ENCODE results near the gene MYPN.

MYPN gene

DNA sequence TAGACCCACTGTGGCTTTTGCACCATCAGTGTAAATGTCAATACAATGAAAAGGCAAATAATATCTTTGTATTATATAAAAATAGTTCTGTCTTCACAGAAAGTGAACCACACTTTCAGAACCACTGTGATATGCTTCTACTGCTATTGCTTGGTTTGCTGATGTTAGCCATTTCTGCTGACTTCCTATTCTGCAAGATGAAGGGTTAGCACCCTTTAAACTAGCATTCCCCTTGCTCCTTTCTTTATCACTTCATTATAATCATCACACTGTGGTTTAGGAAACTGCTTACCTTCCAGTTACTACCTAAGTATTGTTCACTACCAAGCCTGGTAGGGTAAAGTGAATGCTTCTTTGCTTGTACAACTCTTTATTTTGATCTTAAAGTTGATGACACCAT lies 29.2 kb downstream of the MYPN start:
- no peak for TF ChIP-seq CTCF (conservative IDR thresholded peaks at IDR 0.05; ENCODE audit: low read depth, low read length)
- DNase-seq (ENCODE audit: low read depth), result no peak
- no peak overlapping the region for H3K4me3 ChIP-seq (ENCODE audit: low read depth, low read length)

GRCh38 chr10:68139448-68140272 lies 30.4 kb downstream of the MYPN start:
- no peak for DNase-seq (ENCODE audit: low read depth)
- no peak for TF ChIP-seq CTCF (conservative IDR thresholded peaks at IDR 0.05; ENCODE audit: low read depth, low read length)
- H3K4me3 ChIP-seq (ENCODE audit: low read depth, low read length), result no peak overlapping the region

DNA sequence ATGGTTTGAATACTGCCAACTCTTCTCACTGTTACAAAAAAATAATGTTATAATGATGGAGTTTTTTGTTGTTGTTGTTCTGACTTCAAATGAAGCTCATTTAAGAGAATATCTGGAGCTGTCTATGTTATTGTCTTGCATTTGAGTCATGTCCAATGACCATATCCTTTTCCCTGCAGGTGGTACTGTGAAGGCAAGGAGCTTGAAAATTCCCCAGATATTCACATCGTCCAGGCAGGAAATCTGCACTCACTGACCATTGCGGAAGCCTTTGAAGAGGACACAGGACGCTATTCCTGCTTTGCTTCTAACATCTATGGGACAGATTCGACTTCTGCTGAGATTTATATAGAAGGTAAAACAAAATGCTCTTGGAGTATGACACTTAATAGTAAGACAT lies 33.5 kb downstream of the MYPN start:
- DNase-seq (ENCODE audit: low read depth), result peak; percentile 33
- no peak overlapping the region for H3K4me3 ChIP-seq (ENCODE audit: low read depth, low read length)
- TF ChIP-seq CTCF (conservative IDR thresholded peaks at IDR 0.05; ENCODE audit: low read depth, low read length), result no peak

- no peak overlapping the region for H3K4me3 ChIP-seq (ENCODE audit: low read depth, low read length)
- TF ChIP-seq CTCF (conservative IDR thresholded peaks at IDR 0.05; ENCODE audit: low read depth, low read length), result no peak
- DNase-seq (ENCODE audit: low read depth), result no peak
These were observed 35.4 kb downstream of the MYPN start for GRCh38 chr10:68144709-68145108.

DNA sequence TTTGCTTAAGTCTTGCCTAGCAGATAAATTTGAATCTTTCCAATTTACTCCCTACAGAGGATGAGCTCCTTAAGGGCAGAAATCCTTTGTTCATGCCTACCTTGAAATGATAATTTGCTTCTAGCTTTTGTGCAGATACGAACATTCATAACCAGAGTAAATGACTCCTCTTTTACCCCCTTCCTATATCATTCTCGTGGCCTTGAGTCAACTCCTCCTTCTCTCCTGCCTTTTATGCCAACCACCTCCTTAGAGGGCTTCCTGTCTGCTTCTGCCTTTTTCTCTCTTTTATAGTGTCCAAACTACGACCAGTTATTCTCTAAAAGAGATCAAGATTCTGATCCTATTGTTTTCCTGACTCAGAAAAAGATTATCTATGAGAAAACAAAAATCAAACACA lies 36.4 kb downstream of the MYPN start:
- H3K4me3 ChIP-seq (ENCODE audit: low read depth, low read length), result no peak overlapping the region
- no peak for DNase-seq (ENCODE audit: low read depth)
- TF ChIP-seq CTCF (conservative IDR thresholded peaks at IDR 0.05; ENCODE audit: low read depth, low read length), result no peak

- DNase-seq (ENCODE audit: low read depth), result no peak
These were observed 36.8 kb downstream of the MYPN start for GRCh38 chr10:68146133-68146532.

More at GRCh38 chr10:68146133-68146532, 36.8 kb downstream of the MYPN start:
- no peak overlapping the region for H3K4me3 ChIP-seq (ENCODE audit: low read depth, low read length)
- TF ChIP-seq CTCF (conservative IDR thresholded peaks at IDR 0.05; ENCODE audit: low read depth, low read length), result no peak
